GM23248 (cell line): Measurements from ENCODE around the gene MAP4K1. TPM values are rescaled to one million over a fixed set of nuclear protein-coding genes. Genes with fewer than 3 reads are reported as not detected.

Experiments
- DNase-seq: peaks from one replicate; pipeline ENCODE4 v3.0.0-alpha.2; 2015
- H2AFZ ChIP-seq: fragments of 200-600 bp; sonication (generic); 2 replicates; pipeline ENCODE4 v1.6.1; 2016; ENCODE audit warnings: antibody characterized with exemption
- H3F3A ChIP-seq: fragments of 200-600 bp; sonication (generic); 2 replicates; pipeline ENCODE4 v1.6.1; 2016; ENCODE audit warnings: mild to moderate bottlenecking, antibody characterized with exemption, mixed run types; ENCODE audit not compliant: insufficient read depth
- H3K27ac ChIP-seq: fragments of 200-600 bp; sonication (generic); 2 replicates; pipeline ENCODE4 v1.5.1; 2016; ENCODE audit warnings: mild to moderate bottlenecking
- H3K27me3 ChIP-seq: fragments of 200-600 bp; sonication (generic); replicated peaks from 2 replicates; pipeline ENCODE4 v1.6.1; 2016; ENCODE audit warnings: mild to moderate bottlenecking; ENCODE audit not compliant: insufficient read depth
- H3K36me3 ChIP-seq: fragments of 200-600 bp; sonication (generic); 2 replicates; pipeline ENCODE4 v1.6.1; 2016; ENCODE audit warnings: low read depth, mild to moderate bottlenecking
- H3K4me1 ChIP-seq: fragments of 200-600 bp; sonication (generic); 2 replicates; pipeline ENCODE4 v1.6.1; 2016; ENCODE audit warnings: mild to moderate bottlenecking; ENCODE audit not compliant: insufficient read depth
- H3K4me2 ChIP-seq: fragments of 200-600 bp; sonication (generic); one replicate; pipeline ENCODE4 v1.6.1; 2016; ENCODE audit warnings: mild to moderate bottlenecking; ENCODE audit not compliant: unreplicated experiment
- H3K4me3 ChIP-seq: fragments of 200-600 bp; sonication (generic); 2 replicates; pipeline ENCODE4 v1.5.1; 2016; ENCODE audit warnings: mild to moderate bottlenecking
- H3K79me2 ChIP-seq: fragments of 200-600 bp; sonication (generic); 2 replicates; pipeline ENCODE4 v1.6.1; 2016; ENCODE audit warnings: mild to moderate bottlenecking; ENCODE audit not compliant: insufficient read depth
- H3K9ac ChIP-seq: fragments of 200-600 bp; sonication (generic); 2 replicates; pipeline ENCODE4 v1.6.1; 2016; ENCODE audit warnings: mild to moderate bottlenecking
- H3K9me2 ChIP-seq: fragments of 200-600 bp; sonication (generic); 2 replicates; pipeline ENCODE4 v1.6.1; 2016; ENCODE audit warnings: mixed run types, mild to moderate bottlenecking, moderate library complexity; ENCODE audit not compliant: insufficient read depth
- H3K9me3 ChIP-seq: fragments of 200-600 bp; sonication (generic); one replicate; pipeline ENCODE4 v1.6.1; 2017; ENCODE audit warnings: low read depth
- H4K20me1 ChIP-seq: fragments of 200-600 bp; sonication (generic); 2 replicates; pipeline ENCODE4 v1.6.0; 2016; ENCODE audit not compliant: insufficient read depth
- EZH2 ChIP-seq: fragments of 200-600 bp; sonication (generic); IDR thresholded peaks from 2 replicates; pipeline ENCODE4 v1.6.1; 2018; ENCODE audit warnings: antibody characterized with exemption, mild to moderate bottlenecking; ENCODE audit not compliant: insufficient read depth, poor library complexity, severe bottlenecking
- EZH2phosphoT487 ChIP-seq: fragments of 200-600 bp; sonication (generic); IDR thresholded peaks from 2 replicates; pipeline ENCODE4 v1.6.1; 2018; ENCODE audit warnings: antibody characterized with exemption, moderate library complexity, mild to moderate bottlenecking, low read depth; ENCODE audit not compliant: insufficient read depth
- WGBS, 2 experiments: methylation state at CpG; one replicate each; pipeline ENCODE4 v1.1.6; 2015 to 2017; ENCODE audit warnings: low lambda C conversion rate in 2 of 2, low coverage in 1 of 2; ENCODE audit errors: missing lambda C conversion rate in 2 of 2; 5-methylcytosine and 5-hydroxymethylcytosine counted together
- in situ Hi-C: fragments of 300-500 bp; cut with MboI; formaldehyde crosslinking; loops from 2 replicates; pipeline ENCODE4 v1.15.0; 2020
- polyA plus RNA-seq: library from polyadenylated mRNA; unstranded; fragments of >200 nt; fragmentation: Nextera tagmentation; extraction: Ambion mirVana; gene quantifications from 2 replicates; pipeline ENCODE4 v1.2.1, GENCODE V29; 2016
- total RNA-seq: library from RNA; depleted of rRNA; stranded (reverse); fragments of >200 nt; shearing (Covaris generic); gene quantifications from 2 replicates; pipeline ENCODE4 v1.2.3, GENCODE V29; 2014

MAP4K1 gene
- total and polyA plus RNA-seq, 2 experiments from 2014 or later = 0.63 TPM; not detected in 1

DNA sequence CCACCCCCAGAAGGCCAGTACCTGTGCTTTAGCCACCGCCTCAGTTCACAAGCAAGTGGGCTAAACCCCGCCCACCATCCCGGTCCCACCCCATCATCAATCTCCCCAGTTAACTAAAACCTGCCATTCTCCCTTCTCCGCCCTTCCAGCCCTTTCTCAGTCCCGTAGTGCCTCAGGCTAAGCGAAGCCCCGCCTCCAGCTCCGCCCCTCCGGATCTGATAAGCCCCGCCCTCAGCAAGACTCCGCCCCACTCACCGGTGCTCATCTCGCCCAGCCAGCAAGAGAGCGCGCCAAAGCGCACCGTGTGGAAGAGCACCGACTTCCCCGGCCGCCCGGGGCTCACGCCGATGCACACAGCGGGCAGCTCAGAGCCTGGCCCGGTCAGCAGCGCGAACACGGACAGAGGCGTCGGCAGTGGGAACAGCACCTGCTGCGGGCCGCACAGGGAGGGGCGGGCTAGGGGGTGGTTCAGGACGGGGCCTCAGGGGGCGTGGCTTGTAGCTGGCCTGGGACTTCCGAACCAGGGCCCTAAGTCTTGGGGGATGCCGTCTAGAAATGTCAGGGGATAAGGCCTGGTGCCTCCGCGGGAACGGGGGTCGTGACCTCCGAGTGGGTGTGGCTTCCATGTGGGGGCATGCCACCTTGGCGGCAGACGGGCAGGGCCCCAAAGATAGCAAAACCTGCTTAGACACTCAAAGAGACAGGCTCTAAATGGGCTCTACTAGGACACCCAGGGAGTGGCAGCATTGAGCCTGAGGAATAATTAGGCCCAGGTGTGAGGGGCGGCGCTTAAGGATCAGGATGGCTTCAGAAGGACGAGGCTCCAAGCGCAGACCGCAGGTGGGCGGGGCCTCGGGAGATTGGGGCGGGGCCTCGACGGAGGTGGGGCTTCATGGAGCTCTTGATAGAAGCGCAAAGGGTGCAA is 21.4 kb downstream of the MAP4K1 start:
- Histone ChIP-seq H3K36me3 (no peaks in the 10 kb centered on the region), H2AFZ (no peak overlapping the region), H3K79me2 (no peaks in the 10 kb centered on the region), H3K9ac (no peak overlapping the region), H3F3A (no peaks in the 10 kb centered on the region), H3K4me3 (no peak overlapping the region), H3K27ac (no peak overlapping the region), H3K9me2 (no peaks in the 10 kb centered on the region), H3K9me3 (no peaks in the 10 kb centered on the region), H3K4me2 (no peak overlapping the region), H3K27me3 (no peaks in the 10 kb centered on the region), H3K4me1 (no peaks in the 10 kb centered on the region), H4K20me1 (no peaks in the 10 kb centered on the region)
- in situ Hi-C loops = no loop called here
- peak; percentile 32 for DNase-seq
- WGBS, 2 experiments = 12% methylated on average over 48 to 55 of the region's 55 CpGs
- TF ChIP-seq EZH2phosphoT487 = no peak
- no peak for TF ChIP-seq EZH2

DNA sequence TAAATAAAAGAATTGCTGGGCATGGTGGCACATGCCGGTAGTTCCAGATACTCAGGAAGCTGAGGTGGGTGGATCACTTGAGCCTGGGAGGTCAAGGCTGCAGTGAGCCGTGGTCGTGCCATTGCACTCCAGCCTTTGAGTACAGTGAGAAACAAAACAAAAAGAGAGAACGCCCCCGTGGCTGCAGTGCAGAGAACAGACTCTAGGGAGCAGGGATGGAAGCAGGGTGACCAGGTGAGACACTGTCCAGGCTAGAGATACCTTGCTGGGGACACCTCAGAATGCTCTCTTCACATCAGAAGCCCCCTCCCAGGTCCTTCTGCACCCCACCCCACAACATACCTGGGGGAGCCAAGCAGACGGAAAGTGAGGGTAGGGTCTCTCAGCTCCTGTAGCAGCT is 24.8 kb downstream of the MAP4K1 start:
- H3K27me3 ChIP-seq = no peaks in the 10 kb centered on the region
- H3K4me1 ChIP-seq = no peaks in the 10 kb centered on the region
- H4K20me1 ChIP-seq = no peaks in the 10 kb centered on the region
- no peak for DNase-seq
- H3F3A ChIP-seq = no peaks in the 10 kb centered on the region
- no peak overlapping the region for H3K9ac ChIP-seq
- H3K79me2 ChIP-seq = no peaks in the 10 kb centered on the region
- no peak overlapping the region for H2AFZ ChIP-seq
- H3K9me3 ChIP-seq = no peaks in the 10 kb centered on the region
- H3K9me2 ChIP-seq = no peaks in the 10 kb centered on the region
- WGBS, 2 experiments = 66 to 72% methylated on average over 6 of the region's 6 CpGs
- H3K36me3 ChIP-seq = no peaks in the 10 kb centered on the region
- TF ChIP-seq EZH2phosphoT487 = no peak
- TF ChIP-seq EZH2 = no peak
- H3K27ac ChIP-seq = no peak overlapping the region
- in situ Hi-C loops = no loop called here
- no peak overlapping the region for H3K4me2 ChIP-seq
- H3K4me3 ChIP-seq = no peak overlapping the region

DNA sequence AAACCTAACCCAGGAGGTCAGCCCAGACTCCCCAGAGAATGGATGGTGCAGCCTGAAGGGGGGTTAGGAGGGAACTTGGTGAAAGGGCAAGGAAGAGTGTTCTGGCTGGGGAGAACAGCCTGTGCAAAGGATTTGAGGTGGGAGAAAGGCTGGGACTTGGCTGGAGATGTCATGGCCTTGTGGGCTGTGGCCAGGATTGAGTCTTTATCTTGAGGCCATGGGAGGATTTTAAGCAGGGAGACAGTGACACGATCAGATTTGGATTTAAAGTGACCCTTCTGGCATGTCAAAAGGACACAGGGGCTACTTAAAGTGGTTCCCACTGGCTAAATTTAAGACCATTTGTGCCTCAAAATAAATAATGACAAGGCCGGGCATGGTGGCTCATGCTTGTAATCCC is 29.7 kb downstream of the MAP4K1 start:
- Histone ChIP-seq H3K27ac (no peak overlapping the region), H3K27me3 (no peaks in the 10 kb centered on the region), H3K4me3 (no peak overlapping the region), H3K36me3 (no peaks in the 10 kb centered on the region), H3K4me2 (no peak overlapping the region), H3K79me2 (no peaks in the 10 kb centered on the region), H4K20me1 (no peaks in the 10 kb centered on the region), H2AFZ (no peak overlapping the region), H3K9me3 (no peaks in the 10 kb centered on the region), H3K4me1 (no peaks in the 10 kb centered on the region), H3F3A (no peaks in the 10 kb centered on the region), H3K9ac (no peak overlapping the region), H3K9me2 (no peaks in the 10 kb centered on the region)
- TF ChIP-seq EZH2 (no peak), EZH2phosphoT487 (no peak)
- WGBS, 2 experiments = 55 to 68% methylated on average over 2 of the region's 2 CpGs
- in situ Hi-C loops = no loop called here
- no peak for DNase-seq

DNA sequence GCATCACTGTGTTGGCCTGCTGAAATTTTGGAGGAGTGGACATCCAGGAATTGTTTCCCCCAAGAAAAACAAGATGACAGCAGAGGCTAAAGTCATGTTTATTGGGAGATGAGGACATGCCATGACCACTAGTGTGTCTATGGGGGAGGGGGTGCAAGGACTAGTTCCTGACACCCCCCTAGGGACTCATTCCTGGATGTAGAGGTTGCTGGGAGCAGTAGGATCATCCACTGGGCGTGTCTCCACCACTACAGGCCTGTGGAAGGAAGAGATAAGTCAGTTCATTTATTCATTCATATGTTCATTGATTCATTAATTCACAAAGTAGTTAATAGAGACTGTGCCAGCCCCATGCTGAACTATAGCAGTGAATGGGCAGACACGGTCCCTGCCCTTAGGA is 30.2 kb downstream of the MAP4K1 start:
- Histone ChIP-seq H3K9ac (no peak overlapping the region), H3K27me3 (no peaks in the 10 kb centered on the region), H2AFZ (no peak overlapping the region), H3K27ac (no peak overlapping the region), H3F3A (no peaks in the 10 kb centered on the region), H3K79me2 (no peaks in the 10 kb centered on the region), H4K20me1 (no peaks in the 10 kb centered on the region), H3K4me2 (no peak overlapping the region), H3K36me3 (no peaks in the 10 kb centered on the region), H3K9me3 (no peaks in the 10 kb centered on the region), H3K4me1 (no peaks in the 10 kb centered on the region), H3K4me3 (no peak overlapping the region), H3K9me2 (no peaks in the 10 kb centered on the region)
- in situ Hi-C loops = no loop called here
- TF ChIP-seq EZH2phosphoT487 = no peak
- TF ChIP-seq EZH2 = no peak
- 40 to 43% methylated on average over 2 of the region's 2 CpGs for WGBS, 2 experiments
- no peak for DNase-seq
